Measurements from ENCODE around the gene RAD54L2. TPM values are rescaled to one million over a fixed set of nuclear protein-coding genes. Genes with fewer than 3 reads are reported as not detected.
"Not testable (repeated sequence)": the region's sequence is repeated elsewhere in the genome, so short reads cannot be mapped to it uniquely, and the experiment has no call there.

The RAD54L2 gene
- total RNA-seq, 1 donor from 2014 or later = 11.3 TPM

- DNase-seq (ENCODE audit: low read depth in 2 of 2) = peak; percentile 32 to 87
These were observed 897 bp downstream of the RAD54L2 start for GRCh38 chr3:51539291-51539941.

GRCh38 chr3:51542596-51542995 lies 4.1 kb downstream of the RAD54L2 start:
- not testable (repeated sequence) for DNase-seq (ENCODE audit: low read depth in 2 of 2)

- DNase-seq (ENCODE audit: low read depth in 2 of 2) = peak; percentile 87 to 88
These were observed 5.7 kb downstream of the RAD54L2 start for GRCh38 chr3:51544011-51544775.

- DNase-seq (ENCODE audit: low read depth in 2 of 2) = no peak
These were observed 8.8 kb downstream of the RAD54L2 start for GRCh38 chr3:51547274-51547673.

GRCh38 chr3:51549311-51549710 lies 10.8 kb downstream of the RAD54L2 start:
- no peak for DNase-seq (ENCODE audit: low read depth in 2 of 2)

GRCh38 chr3:51550080-51550819 lies 11.7 kb downstream of the RAD54L2 start:
- peak in 1 of 2 donors; percentile 4 for DNase-seq (ENCODE audit: low read depth in 2 of 2)

- DNase-seq (ENCODE audit: low read depth in 2 of 2) = no peak
These were observed 19.5 kb downstream of the RAD54L2 start for GRCh38 chr3:51557993-51558392.

GRCh38 chr3:51559411-51559888 lies 20.9 kb downstream of the RAD54L2 start:
- no peak for DNase-seq (ENCODE audit: low read depth in 2 of 2)

- DNase-seq (ENCODE audit: low read depth in 2 of 2) = no peak
These were observed 21.4 kb downstream of the RAD54L2 start for GRCh38 chr3:51559961-51560360.

- not testable (repeated sequence) for DNase-seq (ENCODE audit: low read depth in 2 of 2)
These were observed 23.9 kb downstream of the RAD54L2 start for GRCh38 chr3:51562403-51562802.

- no peak for DNase-seq (ENCODE audit: low read depth in 2 of 2)
These were observed 29.5 kb downstream of the RAD54L2 start for GRCh38 chr3:51568036-51568435.

GRCh38 chr3:51568996-51569395 lies 30.5 kb downstream of the RAD54L2 start:
- DNase-seq (ENCODE audit: low read depth in 2 of 2) = no peak

GRCh38 chr3:51578238-51578637 lies 39.7 kb downstream of the RAD54L2 start:
- DNase-seq (ENCODE audit: low read depth in 2 of 2) = no peak

GRCh38 chr3:51580418-51580817 lies 41.9 kb downstream of the RAD54L2 start:
- no peak for DNase-seq (ENCODE audit: low read depth in 2 of 2)

- DNase-seq (ENCODE audit: low read depth in 2 of 2) = peak in 1 of 2 donors; percentile 29
These were observed 43.0 kb downstream of the RAD54L2 start for GRCh38 chr3:51581524-51581923.

GRCh38 chr3:51585197-51585596 lies 46.7 kb downstream of the RAD54L2 start:
- no peak for DNase-seq (ENCODE audit: low read depth in 2 of 2)

GRCh38 chr3:51585871-51586270 lies 47.4 kb downstream of the RAD54L2 start:
- no peak for DNase-seq (ENCODE audit: low read depth in 2 of 2)

Other genes with a start within 250 kb of the RAD54L2 start
- gene MANF, start 153.4 kb upstream of the RAD54L2 start, total RNA-seq = 60.7 and 75.7 TPM in 2 replicates
- 27.2 and 38.3 TPM in 2 replicates for gene RBM15B, start 147.4 kb upstream of the RAD54L2 start, total RNA-seq
- 12.5 and 15.4 TPM in 2 replicates for gene DCAF1, start 38.7 kb upstream of the RAD54L2 start, total RNA-seq
- gene TEX264, start 132.5 kb downstream of the RAD54L2 start, total RNA-seq = 28.9 and 48.9 TPM in 2 replicates
- gene GRM2, start 168.3 kb downstream of the RAD54L2 start, total RNA-seq = under 0.01 TPM in 2 replicates
- not detected in 2 replicates for gene IQCF6, start 240.5 kb downstream of the RAD54L2 start, total RNA-seq

Measured in dermis microvascular lymphatic vessel endothelial cell (primary cell).